Measurements from ENCODE around the gene PATL2.
"Not testable (repeated sequence)": the region's sequence is repeated elsewhere in the genome, so short reads cannot be mapped to it uniquely, and the experiment has no call there.

The PATL2 gene

GRCh38 chr15:44711096-44711742 lies at the start of gene PATL2, which contains the start of gene B2M:
Gene PATL2 (minus strand): TSS chr15:44711323. CDS start chr15:44676490, 34,833 bp downstream.
Gene B2M (plus strand): TSS chr15:44711517. CDS start chr15:44711547, 30 bp downstream.
- peak; percentile 90 for DNase-seq

- no peak for DNase-seq
Observed at GRCh38 chr15:44753345-44753744, 42.2 kb upstream of the PATL2 start.

GRCh38 chr15:44743454-44743853 lies 32.3 kb upstream of the PATL2 start:
- not testable (repeated sequence) for DNase-seq

- DNase-seq, result not testable (repeated sequence)
Observed at GRCh38 chr15:44739222-44739847, 28.2 kb upstream of the PATL2 start.

- DNase-seq, result no peak
Observed at GRCh38 chr15:44738340-44738984, 27.3 kb upstream of the PATL2 start.

- no peak for DNase-seq
Observed at GRCh38 chr15:44736181-44736765, 25.1 kb upstream of the PATL2 start, which contains the start of gene TRIM69. Gene TRIM69 (plus strand): TSS chr15:44736528. CDS start chr15:44736705, 177 bp downstream.

GRCh38 chr15:44735482-44736180 lies 24.5 kb upstream of the PATL2 start:
- DNase-seq, result no peak

- DNase-seq, result no peak
Observed at GRCh38 chr15:44734839-44735481, 23.8 kb upstream of the PATL2 start.

- DNase-seq, result peak; percentile 68
Observed at GRCh38 chr15:44729408-44730127, 18.4 kb upstream of the PATL2 start.

- peak; percentile 95 for DNase-seq
Observed at GRCh38 chr15:44728576-44729407, 17.7 kb upstream of the PATL2 start.

GRCh38 chr15:44728232-44728575 lies 17.1 kb upstream of the PATL2 start:
- DNase-seq, result not testable (repeated sequence)

- DNase-seq, result no peak
Observed at GRCh38 chr15:44727485-44728231, 16.5 kb upstream of the PATL2 start.

- DNase-seq, result peak; percentile 71
Observed at GRCh38 chr15:44726568-44727484, 15.7 kb upstream of the PATL2 start.

GRCh38 chr15:44726136-44726535 lies 15.0 kb upstream of the PATL2 start:
- no peak for DNase-seq

- DNase-seq, result no peak
Observed at GRCh38 chr15:44722011-44722410, 10.9 kb upstream of the PATL2 start.

- no peak for DNase-seq
Observed at GRCh38 chr15:44720460-44721176, 9.5 kb upstream of the PATL2 start.

GRCh38 chr15:44720000-44720435 lies 8.9 kb upstream of the PATL2 start:
- DNase-seq, result not testable (repeated sequence)
